WTC11 (cell line): ENCODE data around the gene MBD3L4. TPM values are rescaled to one million over a fixed set of nuclear protein-coding genes. Genes with fewer than 3 reads are reported as not detected.
A peak's percentile ranks its signal among the peaks of the same experiment; 100 is the strongest.

Experiments used
- ATAC-seq: fragments of 200-7000 bp; cut with Tn5 transposase; 2 replicates; pipeline ENCODE4 v1.10.0; 2021; ENCODE audit warnings: mild to moderate bottlenecking, moderate library complexity
- CTCF ChIA-PET: fragments of 300-600 bp; sonication (Branson Sonifier 250); formaldehyde crosslinking; loops from one replicate; lab custom pipeline; 2021; ENCODE audit warnings: antibody characterized with exemption; lab: Charles Lee
- POLR2A ChIA-PET: fragments of 350-600 bp; sonication (Branson Sonifier 250); formaldehyde crosslinking; loops from one replicate; lab custom pipeline; 2021; ENCODE audit warnings: antibody characterized with exemption; lab: Charles Lee
- DNase-seq: peaks from one replicate; pipeline ENCODE4 v3.0.0; 2021; ENCODE audit warnings: low spot score
- H3K27ac Mint-ChIP-seq: 2 replicates; pipeline ENCODE4 v1.8.0; 2021; ENCODE audit warnings: mixed read lengths
- H3K27me3 Mint-ChIP-seq: 2 replicates; pipeline ENCODE4 v1.8.0; 2021; ENCODE audit warnings: low read depth, mild to moderate bottlenecking, moderate library complexity, mixed read lengths
- H3K36me3 Mint-ChIP-seq: 2 replicates; pipeline ENCODE4 v1.8.0; 2021; ENCODE audit warnings: mixed read lengths
- H3K4me1 Mint-ChIP-seq: 2 replicates; pipeline ENCODE4 v1.8.0; 2022; ENCODE audit warnings: mixed read lengths
- H3K4me3 Mint-ChIP-seq: 2 replicates; pipeline ENCODE4 v1.8.0; 2021; ENCODE audit warnings: mild to moderate bottlenecking, moderate library complexity, mixed read lengths
- H3K9me3 Mint-ChIP-seq: 2 replicates; pipeline ENCODE4 v1.8.0; 2021; ENCODE audit warnings: mixed read lengths
- ATF1 ChIP-seq: sonication (generic); formaldehyde crosslinking; IDR thresholded peaks from 2 replicates; pipeline ENCODE4 v1.8.1; 2023; ENCODE audit warnings: mild to moderate bottlenecking, moderate library complexity, missing genetic modification reagents
- ATF2 ChIP-seq: sonication (generic); formaldehyde crosslinking; IDR thresholded peaks from 2 replicates; pipeline ENCODE4 v1.8.1; 2022; ENCODE audit warnings: low read depth, missing genetic modification reagents, borderline replicate concordance
- ATF6 ChIP-seq: sonication (generic); formaldehyde crosslinking; IDR thresholded peaks from 2 replicates; pipeline ENCODE4 v1.8.1; 2023; ENCODE audit warnings: mild to moderate bottlenecking, missing genetic modification reagents
- ELF4 ChIP-seq: sonication (generic); formaldehyde crosslinking; IDR thresholded peaks from 2 replicates; pipeline ENCODE4 v1.8.1; 2022; ENCODE audit warnings: low read depth, mild to moderate bottlenecking, moderate library complexity, missing genetic modification reagents
- ESRRA ChIP-seq: sonication (generic); formaldehyde crosslinking; IDR thresholded peaks from 2 replicates; pipeline ENCODE4 v1.8.1; 2022; ENCODE audit warnings: mild to moderate bottlenecking, missing genetic modification reagents, borderline replicate concordance
- GRHL2 ChIP-seq: fragments of 250-450 bp; sonication (Bioruptor Pico); IDR thresholded peaks from 2 replicates; pipeline ENCODE4 v1.8.0; 2022; ENCODE audit warnings: mild to moderate bottlenecking, moderate library complexity; ENCODE audit not compliant: insufficient replicate concordance, severe bottlenecking
- IRF2 ChIP-seq: sonication (generic); formaldehyde crosslinking; IDR thresholded peaks from 2 replicates; pipeline ENCODE4 v1.8.0; 2022; ENCODE audit warnings: low read depth, missing genetic modification reagents, borderline replicate concordance
- JAZF1 ChIP-seq: fragments of 250-450 bp; sonication (Bioruptor Pico); IDR thresholded peaks from 2 replicates; pipeline ENCODE4 v1.9.0; 2021; ENCODE audit warnings: moderate library complexity, mild to moderate bottlenecking, inconsistent platforms
- MXD4 ChIP-seq: fragments of 250-450 bp; sonication (Bioruptor Pico); IDR thresholded peaks from 2 replicates; pipeline ENCODE4 v1.8.0; 2021; ENCODE audit warnings: mild to moderate bottlenecking, moderate library complexity, borderline replicate concordance
- NFATC4 ChIP-seq: fragments of 250-450 bp; sonication (Bioruptor Pico); IDR thresholded peaks from 2 replicates; pipeline ENCODE4 v1.9.0; 2021; ENCODE audit warnings: mild to moderate bottlenecking
- OVOL2 ChIP-seq: fragments of 250-450 bp; sonication (Bioruptor Pico); IDR thresholded peaks from 2 replicates; pipeline ENCODE4 v1.9.0; 2021; ENCODE audit warnings: mild to moderate bottlenecking, borderline replicate concordance
- PRRX2 ChIP-seq: fragments of 250-450 bp; sonication (Bioruptor Pico); IDR thresholded peaks from 2 replicates; pipeline ENCODE4 v1.8.0; 2021; ENCODE audit warnings: mild to moderate bottlenecking
- RELA ChIP-seq: sonication (generic); formaldehyde crosslinking; IDR thresholded peaks from 2 replicates; pipeline ENCODE4 v1.8.1; 2022; ENCODE audit warnings: missing genetic modification reagents, mild to moderate bottlenecking, borderline replicate concordance
- SMAD3 ChIP-seq: sonication (generic); formaldehyde crosslinking; IDR thresholded peaks from 2 replicates; pipeline ENCODE4 v1.8.0; 2022; ENCODE audit warnings: missing genetic modification reagents, mild to moderate bottlenecking, borderline replicate concordance
- SOX15 ChIP-seq: fragments of 250-450 bp; sonication (Bioruptor Pico); IDR thresholded peaks from 2 replicates; pipeline ENCODE4 v1.9.0; 2021; ENCODE audit warnings: mild to moderate bottlenecking
- SP1 ChIP-seq: sonication (generic); formaldehyde crosslinking; conservative IDR thresholded peaks from 2 replicates; pipeline ENCODE4 v1.8.1; 2022; ENCODE audit warnings: missing genetic modification reagents
- TCF7 ChIP-seq: sonication (generic); formaldehyde crosslinking; IDR thresholded peaks from 2 replicates; pipeline ENCODE4 v1.8.0; 2022; ENCODE audit warnings: mild to moderate bottlenecking, low read depth, missing genetic modification reagents, moderate library complexity
- total RNA-seq: library from RNA; stranded (reverse); gene quantifications from 3 replicates; pipeline ENCODE4 v1.2.3, GENCODE V29; 2021
- TF ChIP-seq, protein P1 (sequence below): sonication (generic); formaldehyde crosslinking; IDR thresholded peaks from 2 replicates; pipeline ENCODE4 v1.8.1; 2023; ENCODE audit warnings: mild to moderate bottlenecking, moderate library complexity, missing genetic modification reagents
- TF ChIP-seq, protein P2 (sequence below): fragments of 250-450 bp; sonication (Bioruptor Pico); IDR thresholded peaks from 2 replicates; pipeline ENCODE4 v1.9.0; 2021; ENCODE audit warnings: mild to moderate bottlenecking
- TF ChIP-seq, protein P3 (sequence below): sonication (generic); formaldehyde crosslinking; IDR thresholded peaks from 2 replicates; pipeline ENCODE4 v1.8.0; 2022; ENCODE audit warnings: missing genetic modification reagents

Gene MBD3L4
- total RNA-seq, 1 experiment from 2014 or later: not detected

GRCh38 chr19:7072541-7072940 lies 32.6 kb upstream of the MBD3L4 start:
- H3K4me1 Mint-ChIP-seq: no peaks in the 10 kb centered on the region
- DNase-seq: no peak
- peaks cover 27% of the 10 kb centered on the region for H3K9me3 Mint-ChIP-seq
- POLR2A ChIA-PET: no interaction called here
- peak overlapping the region; percentile 36; the same call in 1 of the 2 replicates for H3K4me3 Mint-ChIP-seq
- H3K27ac Mint-ChIP-seq: no peak overlapping the region
- ATAC-seq: no peak
- TF ChIP-seq MXD4 (CRISPR knock-in tag) (no peak), IRF2 (CRISPR knock-in tag) (no peak), ESRRA (CRISPR knock-in tag) (no peak), TCF7 (CRISPR knock-in tag) (no peak), SMAD3 (CRISPR knock-in tag) (no peak), OVOL2 (CRISPR knock-in tag) (no peak), SOX15 (CRISPR knock-in tag) (no peak), PRRX2 (CRISPR knock-in tag) (no peak), ATF1 (CRISPR knock-in tag) (no peak), ATF2 (no peak), RELA (CRISPR knock-in tag) (no peak), SP1 (CRISPR knock-in tag) (no peak), JAZF1 (CRISPR knock-in tag) (no peak), ATF6 (CRISPR knock-in tag) (no peak), GRHL2 (no peak), ELF4 (CRISPR knock-in tag) (no peak), NFATC4 (CRISPR knock-in tag) (no peak)
- TF ChIP-seq, protein P1, sequence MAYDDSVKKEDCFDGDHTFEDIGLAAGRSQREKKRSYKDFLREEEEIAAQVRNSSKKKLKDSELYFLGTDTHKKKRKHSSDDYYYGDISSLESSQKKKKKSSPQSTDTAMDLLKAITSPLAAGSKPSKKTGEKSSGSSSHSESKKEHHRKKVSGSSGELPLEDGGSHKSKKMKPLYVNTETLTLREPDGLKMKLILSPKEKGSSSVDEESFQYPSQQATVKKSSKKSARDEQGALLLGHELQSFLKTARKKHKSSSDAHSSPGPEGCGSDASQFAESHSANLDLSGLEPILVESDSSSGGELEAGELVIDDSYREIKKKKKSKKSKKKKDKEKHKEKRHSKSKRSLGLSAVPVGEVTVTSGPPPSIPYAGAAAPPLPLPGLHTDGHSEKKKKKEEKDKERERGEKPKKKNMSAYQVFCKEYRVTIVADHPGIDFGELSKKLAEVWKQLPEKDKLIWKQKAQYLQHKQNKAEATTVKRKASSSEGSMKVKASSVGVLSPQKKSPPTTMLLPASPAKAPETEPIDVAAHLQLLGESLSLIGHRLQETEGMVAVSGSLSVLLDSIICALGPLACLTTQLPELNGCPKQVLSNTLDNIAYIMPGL: no peak
- TF ChIP-seq, protein P2, sequence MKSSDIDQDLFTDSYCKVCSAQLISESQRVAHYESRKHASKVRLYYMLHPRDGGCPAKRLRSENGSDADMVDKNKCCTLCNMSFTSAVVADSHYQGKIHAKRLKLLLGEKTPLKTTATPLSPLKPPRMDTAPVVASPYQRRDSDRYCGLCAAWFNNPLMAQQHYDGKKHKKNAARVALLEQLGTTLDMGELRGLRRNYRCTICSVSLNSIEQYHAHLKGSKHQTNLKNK (CRISPR knock-in tag): no peak
- TF ChIP-seq, protein P3, sequence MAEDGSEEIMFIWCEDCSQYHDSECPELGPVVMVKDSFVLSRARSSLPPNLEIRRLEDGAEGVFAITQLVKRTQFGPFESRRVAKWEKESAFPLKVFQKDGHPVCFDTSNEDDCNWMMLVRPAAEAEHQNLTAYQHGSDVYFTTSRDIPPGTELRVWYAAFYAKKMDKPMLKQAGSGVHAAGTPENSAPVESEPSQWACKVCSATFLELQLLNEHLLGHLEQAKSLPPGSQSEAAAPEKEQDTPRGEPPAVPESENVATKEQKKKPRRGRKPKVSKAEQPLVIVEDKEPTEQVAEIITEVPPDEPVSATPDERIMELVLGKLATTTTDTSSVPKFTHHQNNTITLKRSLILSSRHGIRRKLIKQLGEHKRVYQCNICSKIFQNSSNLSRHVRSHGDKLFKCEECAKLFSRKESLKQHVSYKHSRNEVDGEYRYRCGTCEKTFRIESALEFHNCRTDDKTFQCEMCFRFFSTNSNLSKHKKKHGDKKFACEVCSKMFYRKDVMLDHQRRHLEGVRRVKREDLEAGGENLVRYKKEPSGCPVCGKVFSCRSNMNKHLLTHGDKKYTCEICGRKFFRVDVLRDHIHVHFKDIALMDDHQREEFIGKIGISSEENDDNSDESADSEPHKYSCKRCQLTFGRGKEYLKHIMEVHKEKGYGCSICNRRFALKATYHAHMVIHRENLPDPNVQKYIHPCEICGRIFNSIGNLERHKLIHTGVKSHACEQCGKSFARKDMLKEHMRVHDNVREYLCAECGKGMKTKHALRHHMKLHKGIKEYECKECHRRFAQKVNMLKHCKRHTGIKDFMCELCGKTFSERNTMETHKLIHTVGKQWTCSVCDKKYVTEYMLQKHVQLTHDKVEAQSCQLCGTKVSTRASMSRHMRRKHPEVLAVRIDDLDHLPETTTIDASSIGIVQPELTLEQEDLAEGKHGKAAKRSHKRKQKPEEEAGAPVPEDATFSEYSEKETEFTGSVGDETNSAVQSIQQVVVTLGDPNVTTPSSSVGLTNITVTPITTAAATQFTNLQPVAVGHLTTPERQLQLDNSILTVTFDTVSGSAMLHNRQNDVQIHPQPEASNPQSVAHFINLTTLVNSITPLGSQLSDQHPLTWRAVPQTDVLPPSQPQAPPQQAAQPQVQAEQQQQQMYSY (CRISPR knock-in tag): no peak
- CTCF ChIA-PET: no interaction called here
- H3K36me3 Mint-ChIP-seq: peaks cover 40% of the 10 kb centered on the region
- H3K27me3 Mint-ChIP-seq: no peaks in the 10 kb centered on the region
